Sigmoid colon (tissue), 4 donors: ENCODE data around the gene PRXL2A.

ENCODE experiments used
- CTCF ChIP-seq, 4 experiments: fragments of 450-650 bp in 3 of 4; fragments of 200-600 bp in 1 of 4; IDR thresholded peaks; one replicate each; pipeline ENCODE4 v1.5.1; 2016 to 2019; ENCODE audit warnings: antibody characterized with exemption in 4 of 4, mild to moderate bottlenecking in 3 of 4, moderate library complexity in 2 of 4
- POLR2A ChIP-seq, 2 donors: fragments of 450-650 bp; IDR thresholded peaks; one replicate each; pipeline ENCODE4 v1.6.1; 2016; ENCODE audit warnings: antibody characterized with exemption in 2 of 2, mild to moderate bottlenecking in 2 of 2, moderate library complexity in 2 of 2
- POLR2AphosphoS5 ChIP-seq, 4 donors: sonication (generic); formaldehyde crosslinking; IDR thresholded peaks; one replicate each; pipeline ENCODE4 v1.6.1; 2017; ENCODE audit warnings: antibody characterized with exemption in 4 of 4

GRCh38 chr10:80474941-80475340, 66.6 kb downstream of the PRXL2A start:
- TF ChIP-seq POLR2A (IDR thresholded peaks at IDR 0.05) (no peak), CTCF (IDR thresholded peaks at IDR 0.05) (no peak), POLR2AphosphoS5 (IDR thresholded peaks at IDR 0.05) (no peak)
